ENCODE data around the gene CCT8L2.
"Not testable (repeated sequence)": the region's sequence is repeated elsewhere in the genome, so short reads cannot be mapped to it uniquely, and the experiment has no call there.

CCT8L2 gene

GRCh38 chr22:16592710-16593109, at the start of gene CCT8L2:
Gene CCT8L2 (minus strand): TSS chr22:16592810. CDS start chr22:16592550, 260 bp downstream.
- DNase-seq: not testable (repeated sequence)

GRCh38 chr22:16635442-16635841, 42.8 kb upstream of the CCT8L2 start:
- DNase-seq: not testable (repeated sequence)

- DNase-seq: not testable (repeated sequence)
These were observed 41.5 kb upstream of the CCT8L2 start for GRCh38 chr22:16634092-16634491.

GRCh38 chr22:16628476-16628875, 35.9 kb upstream of the CCT8L2 start:
- DNase-seq: not testable (repeated sequence)

- not testable (repeated sequence) for DNase-seq
These were observed 32.4 kb upstream of the CCT8L2 start for GRCh38 chr22:16625018-16625417.

GRCh38 chr22:16623595-16623994, 31.0 kb upstream of the CCT8L2 start:
- DNase-seq: not testable (repeated sequence)

- not testable (repeated sequence) for DNase-seq
These were observed 24.9 kb upstream of the CCT8L2 start for GRCh38 chr22:16617516-16617915.

GRCh38 chr22:16616390-16616938, 23.9 kb upstream of the CCT8L2 start:
- not testable (repeated sequence) for DNase-seq

GRCh38 chr22:16615606-16616245, 23.1 kb upstream of the CCT8L2 start:
- not testable (repeated sequence) for DNase-seq

- DNase-seq: no peak
These were observed 17.1 kb upstream of the CCT8L2 start for GRCh38 chr22:16609548-16610261.

GRCh38 chr22:16608931-16609330, 16.3 kb upstream of the CCT8L2 start:
- no peak for DNase-seq

- not testable (repeated sequence) for DNase-seq
These were observed 11.8 kb upstream of the CCT8L2 start for GRCh38 chr22:16604257-16604998.

- DNase-seq: not testable (repeated sequence)
These were observed 11.2 kb upstream of the CCT8L2 start for GRCh38 chr22:16603770-16604242.

GRCh38 chr22:16603448-16603768, 10.8 kb upstream of the CCT8L2 start:
- no peak for DNase-seq

- not testable (repeated sequence) for DNase-seq
These were observed 10.3 kb upstream of the CCT8L2 start for GRCh38 chr22:16602728-16603447.

- DNase-seq: not testable (repeated sequence)
These were observed 9.7 kb upstream of the CCT8L2 start for GRCh38 chr22:16602224-16602727.

GRCh38 chr22:16601437-16602223, 9.0 kb upstream of the CCT8L2 start:
- DNase-seq: no peak

- DNase-seq: not testable (repeated sequence)
These were observed 8.2 kb upstream of the CCT8L2 start for GRCh38 chr22:16600644-16601436.

GRCh38 chr22:16599648-16600047, 7.0 kb upstream of the CCT8L2 start:
- DNase-seq: not testable (repeated sequence)

- not testable (repeated sequence) for DNase-seq
These were observed 2.6 kb upstream of the CCT8L2 start for GRCh38 chr22:16595251-16595650.

GRCh38 chr22:16594026-16594425, 1.4 kb upstream of the CCT8L2 start:
- no peak for DNase-seq

All from islet precursor cell (in vitro differentiated cells).